ENCODE measurements around the gene GPR37. TPM values are rescaled to one million over a fixed set of nuclear protein-coding genes. Genes with fewer than 3 reads are reported as not detected.

GPR37 gene
- total RNA-seq, 1 donor from 2014 or later = 20.9 TPM

- H3K9ac ChIP-seq (ENCODE audit: low read depth in 1 of 3, low read length in 3 of 3) = no peak overlapping the region
- H3K4me1 ChIP-seq (ENCODE audit: control insufficient read depth in 3 of 3, insufficient read depth in 3 of 3, low read length in 3 of 3) = no peaks in the 10 kb centered on the region
- H3K27ac ChIP-seq (ENCODE audit: low read depth, low read length) = no peak overlapping the region
- H3K36me3 ChIP-seq (ENCODE audit: control insufficient read depth in 3 of 3, insufficient read depth in 3 of 3, low read length in 3 of 3) = no peaks in the 10 kb centered on the region
- H3K9me3 ChIP-seq (ENCODE audit: control insufficient read depth in 3 of 3, low read length in 3 of 3) = peaks cover 0 to 6% (median 0%) of the 10 kb centered on the region in 3 donors
- H3K4me3 ChIP-seq (ENCODE audit: low read length in 3 of 3) = no peak overlapping the region
- H3K27me3 ChIP-seq (ENCODE audit: control insufficient read depth in 3 of 3, insufficient read depth in 3 of 3, low read length in 3 of 3) = no peaks in the 10 kb centered on the region
These were observed 52.5 kb downstream of the GPR37 start for GRCh38 chr7:124713086-124713485.

- H3K9ac ChIP-seq (ENCODE audit: low read depth in 1 of 3, low read length in 3 of 3) = no peak overlapping the region
- H3K9me3 ChIP-seq (ENCODE audit: control insufficient read depth in 3 of 3, low read length in 3 of 3) = peaks cover 0 to 6% (median 0%) of the 10 kb centered on the region in 3 donors
- H3K27ac ChIP-seq (ENCODE audit: low read depth, low read length) = no peak overlapping the region
- H3K27me3 ChIP-seq (ENCODE audit: control insufficient read depth in 3 of 3, insufficient read depth in 3 of 3, low read length in 3 of 3) = no peaks in the 10 kb centered on the region
- no peaks in the 10 kb centered on the region for H3K36me3 ChIP-seq (ENCODE audit: control insufficient read depth in 3 of 3, insufficient read depth in 3 of 3, low read length in 3 of 3)
- H3K4me3 ChIP-seq (ENCODE audit: low read length in 3 of 3) = no peak overlapping the region
- H3K4me1 ChIP-seq (ENCODE audit: control insufficient read depth in 3 of 3, insufficient read depth in 3 of 3, low read length in 3 of 3) = no peaks in the 10 kb centered on the region
These were observed 53.6 kb downstream of the GPR37 start for GRCh38 chr7:124712017-124712416.

- H3K27me3 ChIP-seq (ENCODE audit: control insufficient read depth in 3 of 3, insufficient read depth in 3 of 3, low read length in 3 of 3) = no peaks in the 10 kb centered on the region
- no peak overlapping the region for H3K27ac ChIP-seq (ENCODE audit: low read depth, low read length)
- H3K4me3 ChIP-seq (ENCODE audit: low read length in 3 of 3) = no peak overlapping the region
- H3K36me3 ChIP-seq (ENCODE audit: control insufficient read depth in 3 of 3, insufficient read depth in 3 of 3, low read length in 3 of 3) = no peaks in the 10 kb centered on the region
- H3K4me1 ChIP-seq (ENCODE audit: control insufficient read depth in 3 of 3, insufficient read depth in 3 of 3, low read length in 3 of 3) = peaks cover 0 to 3% (median 0%) of the 10 kb centered on the region in 3 donors
- no peak overlapping the region for H3K9ac ChIP-seq (ENCODE audit: low read depth in 1 of 3, low read length in 3 of 3)
- no peaks in the 10 kb centered on the region for H3K9me3 ChIP-seq (ENCODE audit: control insufficient read depth in 3 of 3, low read length in 3 of 3)
These were observed 63.2 kb downstream of the GPR37 start for GRCh38 chr7:124702385-124702784.

- Histone ChIP-seq H3K4me1 (ENCODE audit: control insufficient read depth in 3 of 3, insufficient read depth in 3 of 3, low read length in 3 of 3) (peaks cover 0 to 3% (median 0%) of the 10 kb centered on the region in 3 donors), H3K9ac (ENCODE audit: low read depth in 1 of 3, low read length in 3 of 3) (no peak overlapping the region), H3K4me3 (ENCODE audit: low read length in 3 of 3) (no peak overlapping the region), H3K9me3 (ENCODE audit: control insufficient read depth in 3 of 3, low read length in 3 of 3) (no peaks in the 10 kb centered on the region), H3K27ac (ENCODE audit: low read depth, low read length) (no peak overlapping the region), H3K27me3 (ENCODE audit: control insufficient read depth in 3 of 3, insufficient read depth in 3 of 3, low read length in 3 of 3) (no peaks in the 10 kb centered on the region), H3K36me3 (ENCODE audit: control insufficient read depth in 3 of 3, insufficient read depth in 3 of 3, low read length in 3 of 3) (no peaks in the 10 kb centered on the region)
These were observed 63.6 kb downstream of the GPR37 start for GRCh38 chr7:124701955-124702354.

GRCh38 chr7:124700655-124701054 is 64.9 kb downstream of the GPR37 start:
- H3K9ac ChIP-seq (ENCODE audit: low read depth in 1 of 3, low read length in 3 of 3) = no peak overlapping the region
- no peaks in the 10 kb centered on the region for H3K27me3 ChIP-seq (ENCODE audit: control insufficient read depth in 3 of 3, insufficient read depth in 3 of 3, low read length in 3 of 3)
- H3K4me3 ChIP-seq (ENCODE audit: low read length in 3 of 3) = no peak overlapping the region
- peaks cover 0 to 3% (median 0%) of the 10 kb centered on the region in 3 donors for H3K4me1 ChIP-seq (ENCODE audit: control insufficient read depth in 3 of 3, insufficient read depth in 3 of 3, low read length in 3 of 3)
- H3K36me3 ChIP-seq (ENCODE audit: control insufficient read depth in 3 of 3, insufficient read depth in 3 of 3, low read length in 3 of 3) = no peaks in the 10 kb centered on the region
- no peaks in the 10 kb centered on the region for H3K9me3 ChIP-seq (ENCODE audit: control insufficient read depth in 3 of 3, low read length in 3 of 3)
- H3K27ac ChIP-seq (ENCODE audit: low read depth, low read length) = no peak overlapping the region

- no peaks in the 10 kb centered on the region for H3K36me3 ChIP-seq (ENCODE audit: control insufficient read depth in 3 of 3, insufficient read depth in 3 of 3, low read length in 3 of 3)
- H3K9me3 ChIP-seq (ENCODE audit: control insufficient read depth in 3 of 3, low read length in 3 of 3) = no peaks in the 10 kb centered on the region
- no peaks in the 10 kb centered on the region for H3K27me3 ChIP-seq (ENCODE audit: control insufficient read depth in 3 of 3, insufficient read depth in 3 of 3, low read length in 3 of 3)
- H3K27ac ChIP-seq (ENCODE audit: low read depth, low read length) = no peak overlapping the region
- H3K4me1 ChIP-seq (ENCODE audit: control insufficient read depth in 3 of 3, insufficient read depth in 3 of 3, low read length in 3 of 3) = no peaks in the 10 kb centered on the region
- no peak overlapping the region for H3K4me3 ChIP-seq (ENCODE audit: low read length in 3 of 3)
- no peak overlapping the region for H3K9ac ChIP-seq (ENCODE audit: low read depth in 1 of 3, low read length in 3 of 3)
These were observed 66.6 kb downstream of the GPR37 start for GRCh38 chr7:124698964-124699363.

- no peak overlapping the region for H3K9ac ChIP-seq (ENCODE audit: low read depth in 1 of 3, low read length in 3 of 3)
- no peaks in the 10 kb centered on the region for H3K36me3 ChIP-seq (ENCODE audit: control insufficient read depth in 3 of 3, insufficient read depth in 3 of 3, low read length in 3 of 3)
- H3K9me3 ChIP-seq (ENCODE audit: control insufficient read depth in 3 of 3, low read length in 3 of 3) = no peaks in the 10 kb centered on the region
- no peaks in the 10 kb centered on the region for H3K27me3 ChIP-seq (ENCODE audit: control insufficient read depth in 3 of 3, insufficient read depth in 3 of 3, low read length in 3 of 3)
- H3K4me1 ChIP-seq (ENCODE audit: control insufficient read depth in 3 of 3, insufficient read depth in 3 of 3, low read length in 3 of 3) = peaks cover 0 to under 1% (median 0%) of the 10 kb centered on the region in 3 donors
- H3K4me3 ChIP-seq (ENCODE audit: low read length in 3 of 3) = no peak overlapping the region
- H3K27ac ChIP-seq (ENCODE audit: low read depth, low read length) = no peak overlapping the region
These were observed 67.8 kb downstream of the GPR37 start for GRCh38 chr7:124697746-124698145.

Other genes starting within 250 kb of the GPR37 start
- gene POT1, start 164.0 kb upstream of the GPR37 start, total RNA-seq = 50.1 TPM

Data from skeletal muscle tissue (tissue), 4 donors.